Activated T-helper 1 cell treated with anti-CD3 and anti-CD28 coated beads, Interleukin-12 subunit alpha, Interleukin-12 subunit beta, Interleukin-2, Interleukin-4 antibody, amounts not matched to agents 30 ng/mL and 10 ng/mL and 1 ng/mL, durations not matched to agents 14 hours and 24 hours and 36 hours (primary cell): Measurements from ENCODE around the gene TICAM1. TPM values are rescaled to one million over a fixed set of nuclear protein-coding genes. Genes with fewer than 3 reads are reported as not detected.

Source experiments
- DNase-seq: peaks from one replicate; pipeline ENCODE4 v3.0.0; 2021; ENCODE audit warnings: low spot score
- H3K27ac Mint-ChIP-seq: one replicate; pipeline ENCODE4 v1.8.0; 2021; ENCODE audit warnings: mild to moderate bottlenecking, mixed read lengths
- H3K27me3 Mint-ChIP-seq: one replicate; pipeline ENCODE4 v1.8.0; 2022; ENCODE audit warnings: mild to moderate bottlenecking, moderate library complexity, mixed read lengths; ENCODE audit not compliant: insufficient read depth
- H3K36me3 Mint-ChIP-seq: one replicate; pipeline ENCODE4 v1.8.0; 2021; ENCODE audit warnings: low read depth, mixed read lengths
- H3K4me1 Mint-ChIP-seq: one replicate; pipeline ENCODE4 v1.8.0; 2021; ENCODE audit warnings: low read depth, mixed read lengths
- H3K4me3 Mint-ChIP-seq: one replicate; pipeline ENCODE4 v1.8.0; 2021; ENCODE audit warnings: mild to moderate bottlenecking, moderate library complexity, mixed read lengths
- H3K9me3 Mint-ChIP-seq: one replicate; pipeline ENCODE4 v1.8.0; 2021; ENCODE audit warnings: mixed read lengths
- intact Hi-C: fragments of 100-400 bp; cut with micrococcal nuclease; formaldehyde crosslinking; loops from one replicate; pipeline ENCODE4 v1.15.1; 2024
- total RNA-seq: library from RNA; stranded (reverse); gene quantifications from 2 replicates; pipeline ENCODE4 v1.2.3, GENCODE V29; 2022

The TICAM1 gene
- total RNA-seq, 1 donor from 2014 or later: 33.3 TPM

GRCh38 chr19:4768934-4769777 is 62.4 kb downstream of the TICAM1 start:
- Mint-ChIP-seq H3K4me3 (no peak overlapping the region), H3K36me3 (no peaks in the 10 kb centered on the region), H3K27me3 (peaks cover 5% of the 10 kb centered on the region), H3K27ac (no peak overlapping the region), H3K4me1 (no peaks in the 10 kb centered on the region), H3K9me3 (peaks cover 3% of the 10 kb centered on the region)
- intact Hi-C loops: loop anchor here (1.0 to 2.0 kb wide), 3 partner anchors 9 to 44 kb away; partner anchors contain the start of gene FEM1A
- peak; percentile 77 for DNase-seq

Other genes starting within 250 kb of the TICAM1 start
- 13.2 and 13.7 TPM in 2 replicates for gene TNFAIP8L1, start 192.2 kb downstream of the TICAM1 start, total RNA-seq
- 97.1 and 98.0 TPM in 2 replicates for gene MYDGF, start 161.4 kb downstream of the TICAM1 start, total RNA-seq
- 93.6 and 95.8 TPM in 2 replicates for gene DPP9, start 107.9 kb downstream of the TICAM1 start, total RNA-seq
- 23.8 and 24.8 TPM in 2 replicates for gene FEM1A, start 40.0 kb downstream of the TICAM1 start, total RNA-seq
- gene PLIN3, start 36.0 kb upstream of the TICAM1 start, total RNA-seq: 33.1 and 33.2 TPM in 2 replicates
- 0.29 and 0.57 TPM in 2 replicates for gene ARRDC5, start 71.2 kb upstream of the TICAM1 start, total RNA-seq
- gene UHRF1, start 77.8 kb upstream of the TICAM1 start, total RNA-seq: 142 and 143 TPM in 2 replicates
- 38.9 and 45.0 TPM in 2 replicates for gene KDM4B, start 137.4 kb upstream of the TICAM1 start, total RNA-seq